ENCODE data around the gene PKHD1. TPM values are rescaled to one million over a fixed set of nuclear protein-coding genes. Genes with fewer than 3 reads are reported as not detected.

PKHD1 gene
- total RNA-seq, 1 donor from 2014 or later: 0.16 TPM

DNA sequence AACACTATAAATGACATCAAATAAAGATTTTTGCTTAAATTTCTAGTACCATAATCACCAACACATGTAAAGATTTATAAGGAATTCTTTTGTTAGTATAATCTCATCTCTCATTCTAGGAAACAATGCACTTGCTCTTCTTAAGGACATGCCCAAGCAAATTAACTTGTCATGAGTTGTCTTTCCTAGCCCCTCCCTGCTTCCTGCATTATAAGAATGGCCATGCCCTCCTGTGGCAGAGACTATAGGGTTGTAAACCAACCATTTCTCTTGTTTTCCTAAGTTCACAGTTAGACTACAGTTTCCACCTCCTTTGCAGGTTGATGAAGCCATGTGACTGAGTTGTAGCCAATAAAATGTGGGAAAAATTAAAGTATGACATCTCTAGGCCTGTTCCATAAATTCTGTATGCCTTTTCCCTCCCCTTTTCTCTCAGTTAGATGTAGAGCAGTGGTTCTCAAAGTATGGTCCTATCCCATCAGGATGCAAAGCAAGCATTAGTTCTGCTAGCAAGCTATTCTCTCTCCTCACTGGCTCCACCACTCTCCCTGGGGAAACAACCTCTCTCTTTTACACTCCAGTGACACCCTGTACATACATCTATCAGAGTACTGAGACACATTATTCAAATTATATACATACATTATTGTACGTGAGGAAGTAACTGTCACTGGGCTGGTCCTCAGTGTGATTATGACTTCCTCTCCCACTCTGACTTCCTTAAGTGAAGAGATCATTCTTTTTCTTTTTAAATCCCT, 295.0 kb downstream of the PKHD1 start:
- Mint-ChIP-seq H3K4me1 (peaks cover 7% of the 10 kb centered on the region), H3K9me3 (peaks cover 19% of the 10 kb centered on the region), H3K27me3 (ENCODE audit: low read depth) (no peaks in the 10 kb centered on the region), H3K27ac (ENCODE audit: unreplicated experiment) (no peak overlapping the region), H3K4me3 (no peak overlapping the region), H3K36me3 (ENCODE audit: low read depth) (peaks cover 15% of the 10 kb centered on the region)
- TF ChIP-seq, protein P1, sequence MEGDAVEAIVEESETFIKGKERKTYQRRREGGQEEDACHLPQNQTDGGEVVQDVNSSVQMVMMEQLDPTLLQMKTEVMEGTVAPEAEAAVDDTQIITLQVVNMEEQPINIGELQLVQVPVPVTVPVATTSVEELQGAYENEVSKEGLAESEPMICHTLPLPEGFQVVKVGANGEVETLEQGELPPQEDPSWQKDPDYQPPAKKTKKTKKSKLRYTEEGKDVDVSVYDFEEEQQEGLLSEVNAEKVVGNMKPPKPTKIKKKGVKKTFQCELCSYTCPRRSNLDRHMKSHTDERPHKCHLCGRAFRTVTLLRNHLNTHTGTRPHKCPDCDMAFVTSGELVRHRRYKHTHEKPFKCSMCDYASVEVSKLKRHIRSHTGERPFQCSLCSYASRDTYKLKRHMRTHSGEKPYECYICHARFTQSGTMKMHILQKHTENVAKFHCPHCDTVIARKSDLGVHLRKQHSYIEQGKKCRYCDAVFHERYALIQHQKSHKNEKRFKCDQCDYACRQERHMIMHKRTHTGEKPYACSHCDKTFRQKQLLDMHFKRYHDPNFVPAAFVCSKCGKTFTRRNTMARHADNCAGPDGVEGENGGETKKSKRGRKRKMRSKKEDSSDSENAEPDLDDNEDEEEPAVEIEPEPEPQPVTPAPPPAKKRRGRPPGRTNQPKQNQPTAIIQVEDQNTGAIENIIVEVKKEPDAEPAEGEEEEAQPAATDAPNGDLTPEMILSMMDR (conservative IDR thresholded peaks at IDR 0.05): no peak
- DNase-seq (ENCODE audit: low read depth, low spot score): no peak

DNA sequence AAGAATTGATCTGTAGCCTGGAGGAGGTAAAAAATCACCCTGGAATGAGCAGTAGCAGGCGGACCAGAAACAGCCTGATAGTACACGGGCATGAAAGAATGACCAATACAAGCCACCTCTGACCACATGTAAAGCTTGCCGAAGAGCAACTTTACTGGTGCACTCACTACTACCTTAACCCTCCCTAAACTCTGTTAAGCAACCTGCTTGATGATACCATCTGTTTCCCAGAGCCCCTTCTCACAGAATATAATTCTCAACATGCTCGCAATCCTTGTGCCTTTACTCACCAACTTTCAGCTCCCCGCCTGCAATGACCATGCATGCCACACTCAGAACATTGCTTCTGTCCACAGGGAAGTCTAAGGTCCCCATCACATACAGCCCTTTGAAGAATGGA, 296.5 kb downstream of the PKHD1 start:
- H3K4me3 Mint-ChIP-seq: no peak overlapping the region
- H3K4me1 Mint-ChIP-seq: peaks cover 7% of the 10 kb centered on the region
- peaks cover 11% of the 10 kb centered on the region for H3K9me3 Mint-ChIP-seq
- no peak overlapping the region for H3K27ac Mint-ChIP-seq (ENCODE audit: unreplicated experiment)
- no peak for DNase-seq (ENCODE audit: low read depth, low spot score)
- H3K36me3 Mint-ChIP-seq (ENCODE audit: low read depth): peaks cover 5% of the 10 kb centered on the region
- H3K27me3 Mint-ChIP-seq (ENCODE audit: low read depth): no peaks in the 10 kb centered on the region
- TF ChIP-seq, protein P1 (conservative IDR thresholded peaks at IDR 0.05): no peak

DNA sequence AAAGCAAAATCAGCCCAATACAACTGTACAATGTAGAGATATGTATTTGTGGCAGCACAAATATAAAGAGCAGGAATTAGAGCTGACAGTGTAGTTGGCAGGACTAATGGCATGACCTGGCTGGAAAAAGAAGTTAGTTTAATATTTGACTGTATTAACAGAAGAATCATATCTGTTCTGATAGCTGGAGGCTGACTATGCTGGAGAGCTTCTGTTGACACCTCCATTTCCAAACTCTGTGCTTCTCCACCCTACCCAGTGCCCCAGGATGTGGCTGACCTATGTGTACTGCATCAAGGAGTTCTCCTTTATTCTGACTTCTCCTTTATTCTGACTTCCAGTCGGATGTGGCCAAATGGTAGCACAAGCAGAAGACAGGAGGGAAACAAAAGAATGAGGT, 299.3 kb downstream of the PKHD1 start:
- DNase-seq (ENCODE audit: low read depth, low spot score): no peak
- no peak overlapping the region for H3K27ac Mint-ChIP-seq (ENCODE audit: unreplicated experiment)
- H3K9me3 Mint-ChIP-seq: no peaks in the 10 kb centered on the region
- no peak overlapping the region for H3K4me3 Mint-ChIP-seq
- TF ChIP-seq, protein P1 (conservative IDR thresholded peaks at IDR 0.05): no peak
- no peaks in the 10 kb centered on the region for H3K27me3 Mint-ChIP-seq (ENCODE audit: low read depth)
- H3K36me3 Mint-ChIP-seq (ENCODE audit: low read depth): no peaks in the 10 kb centered on the region
- peaks cover 14% of the 10 kb centered on the region for H3K4me1 Mint-ChIP-seq

DNA sequence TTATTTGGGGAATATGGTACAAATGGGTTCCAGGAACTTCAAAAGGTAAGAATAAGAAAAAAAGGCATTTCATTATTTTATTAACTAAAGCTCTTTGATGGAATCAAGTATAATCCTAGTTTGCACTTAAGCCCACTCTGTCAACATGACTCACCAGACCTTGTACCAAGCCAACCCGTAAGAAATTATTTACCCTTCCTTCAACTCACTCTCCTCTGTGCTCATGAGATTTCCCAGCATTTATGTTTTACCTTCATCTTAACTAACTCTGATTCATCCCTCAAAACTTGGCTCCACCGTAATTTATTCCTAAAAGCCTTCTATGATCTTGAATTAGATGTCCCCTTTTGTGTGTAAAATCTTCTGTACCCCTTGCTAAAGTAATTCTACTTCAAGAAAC, 308.7 kb downstream of the PKHD1 start:
- H3K4me3 Mint-ChIP-seq: no peak overlapping the region

DNA sequence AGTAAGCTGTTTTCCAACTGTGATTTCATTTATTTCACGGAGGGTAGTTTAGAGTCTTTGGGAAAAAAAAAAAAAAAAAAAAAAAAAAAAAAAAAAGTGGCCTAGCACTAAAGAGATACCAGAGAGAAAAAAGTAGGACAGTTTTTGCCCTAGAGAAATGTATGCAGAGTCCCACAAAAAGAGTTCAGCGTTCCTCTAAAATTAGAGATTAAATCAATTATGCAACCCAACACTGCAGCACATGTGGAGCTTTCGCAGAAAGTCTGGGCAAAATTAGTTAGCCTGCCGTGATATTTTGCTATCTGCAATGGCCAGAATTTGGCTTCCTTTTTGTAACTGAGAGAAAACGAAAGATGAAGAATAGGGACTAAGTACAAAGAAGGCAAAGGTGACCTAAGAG, 309.8 kb downstream of the PKHD1 start:
- TF ChIP-seq, protein P1 (conservative IDR thresholded peaks at IDR 0.05): no peak
- H3K4me3 Mint-ChIP-seq: no peak overlapping the region
- DNase-seq (ENCODE audit: low read depth, low spot score): no peak
- no peaks in the 10 kb centered on the region for H3K9me3 Mint-ChIP-seq
- no peak overlapping the region for H3K27ac Mint-ChIP-seq (ENCODE audit: unreplicated experiment)
- H3K4me1 Mint-ChIP-seq: peaks cover 4% of the 10 kb centered on the region
- no peaks in the 10 kb centered on the region for H3K27me3 Mint-ChIP-seq (ENCODE audit: low read depth)
- H3K36me3 Mint-ChIP-seq (ENCODE audit: low read depth): no peaks in the 10 kb centered on the region

More for the DNA sequence above, 308.7 kb downstream of the PKHD1 start:
- Mint-ChIP-seq H3K27me3 (ENCODE audit: low read depth) (no peaks in the 10 kb centered on the region), H3K9me3 (no peaks in the 10 kb centered on the region), H3K36me3 (ENCODE audit: low read depth) (no peaks in the 10 kb centered on the region), H3K4me1 (peaks cover 9% of the 10 kb centered on the region), H3K27ac (ENCODE audit: unreplicated experiment) (no peak overlapping the region)
- TF ChIP-seq, protein P1 (conservative IDR thresholded peaks at IDR 0.05): no peak
- DNase-seq (ENCODE audit: low read depth, low spot score): no peak

Data from neural crest cell (in vitro differentiated cells).